HepG2 (cell line): ENCODE data around the gene SIMC1.

Source experiments
- ETV5 ChIP-seq: IDR thresholded peaks from 2 replicates; pipeline ENCODE4 v1.6.1; 2018; ENCODE audit warnings: missing biosample characterization, missing genetic modification reagents, inconsistent platforms, borderline replicate concordance
- POLR2A ChIP-seq, 2 experiments: IDR thresholded peaks; 2 replicates each; pipeline ENCODE4 v1.6.1; 2011; ENCODE audit warnings: low read depth in 2 of 2, low read length in 2 of 2, mild to moderate bottlenecking in 1 of 2, moderate library complexity in 1 of 2; ENCODE audit not compliant: insufficient read depth in 1 of 2
- RNF2 ChIP-seq: fragments of 450-650 bp; conservative IDR thresholded peaks from 2 replicates; pipeline ENCODE4 v1.6.1; 2016; ENCODE audit warnings: low read depth
- TF ChIP-seq, protein P1 (sequence below): sonication (generic); formaldehyde crosslinking; IDR thresholded peaks from 2 replicates; pipeline ENCODE4 v1.8.0; 2022; ENCODE audit warnings: mild to moderate bottlenecking, missing genetic modification reagents, moderate library complexity

DNA sequence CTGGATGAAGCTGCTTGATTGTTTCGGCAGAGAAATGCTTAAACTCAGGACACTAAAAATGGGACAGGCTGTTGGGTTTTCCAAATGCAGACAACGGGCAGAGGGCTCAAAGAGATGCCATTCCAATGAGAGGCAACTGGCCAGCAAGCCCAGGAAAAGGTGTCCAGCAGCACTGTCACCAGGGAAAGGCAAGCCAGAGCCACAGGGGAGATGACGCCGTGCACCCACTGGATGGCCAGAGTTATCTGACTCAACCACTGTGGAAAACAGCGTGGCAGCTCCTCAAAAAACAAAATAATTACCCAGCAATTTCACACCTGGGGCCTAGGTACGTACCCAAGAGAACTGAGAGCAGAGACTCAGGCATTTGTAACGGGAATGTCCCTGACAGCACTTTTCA, 48.4 kb upstream of the SIMC1 start:
- TF ChIP-seq ETV5 (no peak), POLR2A (IDR thresholded peaks at IDR 0.05; ENCODE audit: insufficient read depth in 1 of 2, low read depth in 2 of 2, low read length in 2 of 2) (no peak), RNF2 (no peak)
- TF ChIP-seq, protein P1, sequence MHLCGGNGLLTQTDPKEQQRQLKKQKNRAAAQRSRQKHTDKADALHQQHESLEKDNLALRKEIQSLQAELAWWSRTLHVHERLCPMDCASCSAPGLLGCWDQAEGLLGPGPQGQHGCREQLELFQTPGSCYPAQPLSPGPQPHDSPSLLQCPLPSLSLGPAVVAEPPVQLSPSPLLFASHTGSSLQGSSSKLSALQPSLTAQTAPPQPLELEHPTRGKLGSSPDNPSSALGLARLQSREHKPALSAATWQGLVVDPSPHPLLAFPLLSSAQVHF (CRISPR knock-in tag), result no peak
